Fibroblast of peridontal ligament (primary cell): ENCODE measurements around the gene SLC3A2.

Experiments
- DNase-seq: peaks from one replicate; pipeline ENCODE4 v3.0.0-alpha.2; 2010; ENCODE audit errors: extremely low read depth

Gene SLC3A2

GRCh38 chr11:62880231-62880802 is 379 bp upstream of the SLC3A2 start:
- DNase-seq: peak; percentile 85

- peak; percentile 97 for DNase-seq
These were observed 1.1 kb downstream of the SLC3A2 start for GRCh38 chr11:62881579-62882430.

- no peak for DNase-seq
These were observed 1.7 kb downstream of the SLC3A2 start for GRCh38 chr11:62882431-62882749.

DNA sequence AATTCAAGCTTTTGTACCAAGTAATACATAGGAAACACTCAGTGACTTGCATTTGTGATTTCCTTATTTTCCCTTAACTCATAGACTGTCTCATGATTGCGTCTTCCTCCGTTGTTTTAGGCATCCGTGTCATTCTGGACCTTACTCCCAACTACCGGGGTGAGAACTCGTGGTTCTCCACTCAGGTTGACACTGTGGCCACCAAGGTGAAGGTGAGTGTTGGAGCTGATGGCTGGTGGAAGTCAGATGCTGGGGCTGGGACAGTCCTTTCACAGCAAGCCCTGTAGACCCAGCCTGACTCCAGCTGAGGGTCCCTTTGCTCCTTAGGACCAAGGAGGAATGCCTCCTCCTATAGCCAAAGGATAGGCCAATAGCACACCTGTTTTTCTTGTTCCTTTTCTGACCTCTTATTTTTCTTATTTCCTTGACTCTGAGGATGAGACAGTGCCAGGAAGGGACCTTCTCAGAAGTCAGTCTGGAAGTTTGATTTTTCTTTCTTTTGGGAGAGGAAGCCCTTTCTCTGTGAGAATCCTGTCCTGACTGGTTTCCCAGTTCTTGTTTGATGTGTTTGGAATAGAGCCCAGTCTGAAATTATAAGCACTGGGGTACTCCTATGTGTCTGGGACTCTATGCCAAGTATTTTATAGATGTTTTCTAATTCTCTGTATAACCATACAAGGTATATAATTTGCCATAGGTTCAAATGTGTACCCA is 2.2 kb downstream of the SLC3A2 start:
- DNase-seq: no peak

DNA sequence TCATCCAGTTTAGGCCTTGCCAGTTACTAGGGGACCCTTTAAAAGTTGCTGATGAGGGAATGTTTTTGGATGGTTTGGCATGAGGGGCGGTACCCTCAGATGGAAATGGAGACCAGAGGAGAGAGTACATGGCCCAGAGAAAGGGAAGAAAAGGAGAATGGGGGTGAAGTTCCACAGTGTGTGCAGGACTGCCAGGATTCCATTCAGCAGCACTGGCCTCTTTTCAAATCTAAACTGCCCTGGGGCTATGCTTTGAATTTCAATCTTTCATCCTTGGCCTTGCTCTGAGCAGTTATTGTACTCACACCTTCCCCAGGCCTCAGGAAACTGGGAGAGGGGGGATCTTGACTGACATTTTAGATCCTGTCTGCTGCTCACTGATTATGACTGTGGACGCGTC is 3.0 kb downstream of the SLC3A2 start:
- no peak for DNase-seq

- DNase-seq: no peak
These were observed 4.5 kb downstream of the SLC3A2 start for GRCh38 chr11:62885137-62885750.

GRCh38 chr11:62888406-62888805 is 7.7 kb downstream of the SLC3A2 start:
- no peak for DNase-seq

- no peak for DNase-seq
These were observed 8.4 kb downstream of the SLC3A2 start for GRCh38 chr11:62889126-62889483.

GRCh38 chr11:62889484-62890437 is 9.1 kb downstream of the SLC3A2 start:
- DNase-seq: peak; percentile 30

GRCh38 chr11:62892077-62892922 is 11.6 kb downstream of the SLC3A2 start:
- no peak for DNase-seq

- DNase-seq: no peak
These were observed 14.8 kb downstream of the SLC3A2 start for GRCh38 chr11:62895501-62895900.

DNA sequence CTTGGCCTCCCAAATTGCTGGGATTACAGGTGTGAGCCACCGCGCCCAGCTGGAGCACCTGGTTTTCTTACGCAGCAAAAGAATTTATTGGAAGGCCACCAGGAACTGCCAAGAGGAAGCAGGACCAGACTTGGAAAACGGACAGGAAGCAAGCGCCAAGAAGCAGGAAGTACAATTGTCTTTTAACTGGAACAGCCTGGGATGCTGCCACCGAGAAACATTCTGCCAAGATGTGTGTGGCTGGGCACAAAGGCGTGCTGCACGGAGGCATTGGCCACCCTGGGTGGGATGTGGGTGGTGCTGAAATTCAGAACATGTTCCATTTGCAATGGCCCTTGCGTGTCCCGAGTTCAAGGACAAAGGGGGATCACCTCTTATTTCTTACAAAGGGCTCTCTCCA is 15.4 kb downstream of the SLC3A2 start:
- no peak for DNase-seq

DNA sequence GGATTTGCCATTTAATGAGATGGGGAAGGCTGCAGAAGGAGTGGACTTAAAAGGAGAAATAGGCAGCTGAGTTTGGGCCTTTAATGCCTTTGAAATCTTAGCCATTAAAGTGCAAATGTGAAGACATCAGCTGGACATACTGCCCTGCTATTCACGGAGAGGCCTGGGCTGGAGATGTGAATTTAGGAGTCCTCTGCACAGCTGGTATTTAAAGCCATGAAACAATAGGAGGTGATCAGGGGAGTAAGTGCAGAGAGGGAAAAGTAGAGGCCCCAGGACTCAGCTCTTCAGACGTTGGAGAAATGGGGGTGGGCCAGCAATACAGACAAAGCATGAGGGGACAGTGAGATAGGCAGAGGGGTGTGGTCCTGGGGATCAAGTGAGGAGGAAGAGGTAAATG is 16.6 kb downstream of the SLC3A2 start:
- DNase-seq: no peak

- DNase-seq: no peak
These were observed 17.3 kb downstream of the SLC3A2 start for GRCh38 chr11:62898027-62898426.

DNA sequence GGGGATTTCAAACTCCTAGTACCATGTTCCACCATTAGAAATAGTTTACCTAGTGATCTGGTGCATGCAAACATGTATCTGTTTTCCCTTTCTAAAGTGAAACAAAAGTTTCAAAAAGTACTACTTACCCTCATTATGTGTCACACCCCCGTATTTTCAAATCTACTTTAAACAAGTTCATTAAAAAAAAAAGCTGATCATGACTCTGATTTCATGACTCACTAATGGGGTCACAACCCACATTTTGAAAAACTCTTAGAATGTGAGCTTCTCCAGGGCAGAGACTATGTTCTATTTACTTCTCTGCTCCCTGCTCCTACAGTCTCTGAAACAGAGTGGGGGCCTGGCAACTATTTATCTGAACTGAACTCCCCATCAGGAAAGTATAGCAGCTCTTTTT is 22.2 kb downstream of the SLC3A2 start:
- DNase-seq: no peak

- DNase-seq: peak; percentile 41
These were observed 24.6 kb downstream of the SLC3A2 start for GRCh38 chr11:62905296-62905695.

- peak; percentile 88 for DNase-seq
These were observed 25.3 kb downstream of the SLC3A2 start for GRCh38 chr11:62905927-62906531.

- DNase-seq: no peak
These were observed 27.9 kb downstream of the SLC3A2 start for GRCh38 chr11:62908468-62909072.

GRCh38 chr11:62909107-62909894 is 28.6 kb downstream of the SLC3A2 start:
- peak; percentile 62 for DNase-seq
